Parathyroid adenoma (tissue), 2 donors: ENCODE results near the gene SULT2A1.
"Not testable (repeated sequence)": the region's sequence is repeated elsewhere in the genome, so short reads cannot be mapped to it uniquely, and the experiment has no call there.

ENCODE experiments used
- H2AFZ ChIP-seq: fragments of 300-600 bp; sonication (generic); one replicate; pipeline ENCODE4 v1.7.0; 2017; ENCODE audit warnings: antibody characterized with exemption, mild to moderate bottlenecking
- H3K27ac ChIP-seq: fragments of 300-600 bp; sonication (generic); one replicate; pipeline ENCODE4 v1.7.0; 2017
- H3K27me3 ChIP-seq: fragments of 300-600 bp; sonication (generic); one replicate; pipeline ENCODE4 v1.7.0; 2017; ENCODE audit warnings: low read length; ENCODE audit not compliant: control insufficient read depth, insufficient read depth
- H3K36me3 ChIP-seq: fragments of 300-600 bp; sonication (generic); one replicate; pipeline ENCODE4 v1.7.0; 2017; ENCODE audit warnings: low read length; ENCODE audit not compliant: control insufficient read depth, insufficient read depth
- H3K4me1 ChIP-seq: fragments of 300-600 bp; sonication (generic); one replicate; pipeline ENCODE4 v1.7.0; 2017; ENCODE audit warnings: control low read depth
- H3K4me2 ChIP-seq: fragments of 300-600 bp; sonication (generic); one replicate; pipeline ENCODE4 v1.7.0; 2017; ENCODE audit warnings: low read length
- H3K4me3 ChIP-seq: fragments of 300-600 bp; sonication (generic); one replicate; pipeline ENCODE4 v1.7.0; 2017; ENCODE audit warnings: low read depth, low read length
- H3K79me2 ChIP-seq: fragments of 300-600 bp; sonication (generic); one replicate; pipeline ENCODE4 v1.7.0; 2017; ENCODE audit warnings: control low read depth
- H3K9ac ChIP-seq: fragments of 300-600 bp; sonication (generic); one replicate; pipeline ENCODE4 v1.7.0; 2017; ENCODE audit warnings: mild to moderate bottlenecking
- H3K9me3 ChIP-seq: fragments of 300-600 bp; sonication (generic); one replicate; pipeline ENCODE4 v1.7.0; 2017; ENCODE audit warnings: low read length; ENCODE audit not compliant: control insufficient read depth
- TF ChIP-seq, protein P1 (sequence below): fragments of 300-600 bp; sonication (generic); IDR thresholded peaks from one replicate; pipeline ENCODE4 v1.7.0; 2017; ENCODE audit warnings: antibody characterized with exemption, mild to moderate bottlenecking
- donor health status: primary hyperparathyroidism.

Gene SULT2A1

DNA sequence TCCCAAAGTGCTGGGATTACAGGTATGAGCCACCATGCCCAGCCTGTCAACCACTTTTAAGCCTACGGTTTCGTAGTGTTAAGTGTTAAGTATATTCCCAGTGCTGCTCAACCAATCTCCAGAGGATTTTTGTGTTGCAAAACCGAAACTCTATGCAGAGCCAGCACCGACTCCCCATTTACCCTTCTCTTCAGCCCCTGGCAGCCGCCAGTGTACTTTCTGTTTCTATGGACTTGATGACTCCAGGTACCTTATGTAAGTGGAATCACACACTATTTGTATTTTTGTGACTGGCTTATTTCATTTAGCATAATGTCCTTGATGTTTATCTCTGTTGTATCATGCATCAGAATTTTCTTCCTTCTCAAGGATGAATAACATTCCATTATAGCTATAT, 1.1 kb downstream of the SULT2A1 start:
- peak overlapping the region; percentile 16 for H3K9ac ChIP-seq
- peaks cover 21% of the 10 kb centered on the region for H3K4me1 ChIP-seq
- H2AFZ ChIP-seq: peak overlapping the region; percentile 36
- TF ChIP-seq, protein P1, sequence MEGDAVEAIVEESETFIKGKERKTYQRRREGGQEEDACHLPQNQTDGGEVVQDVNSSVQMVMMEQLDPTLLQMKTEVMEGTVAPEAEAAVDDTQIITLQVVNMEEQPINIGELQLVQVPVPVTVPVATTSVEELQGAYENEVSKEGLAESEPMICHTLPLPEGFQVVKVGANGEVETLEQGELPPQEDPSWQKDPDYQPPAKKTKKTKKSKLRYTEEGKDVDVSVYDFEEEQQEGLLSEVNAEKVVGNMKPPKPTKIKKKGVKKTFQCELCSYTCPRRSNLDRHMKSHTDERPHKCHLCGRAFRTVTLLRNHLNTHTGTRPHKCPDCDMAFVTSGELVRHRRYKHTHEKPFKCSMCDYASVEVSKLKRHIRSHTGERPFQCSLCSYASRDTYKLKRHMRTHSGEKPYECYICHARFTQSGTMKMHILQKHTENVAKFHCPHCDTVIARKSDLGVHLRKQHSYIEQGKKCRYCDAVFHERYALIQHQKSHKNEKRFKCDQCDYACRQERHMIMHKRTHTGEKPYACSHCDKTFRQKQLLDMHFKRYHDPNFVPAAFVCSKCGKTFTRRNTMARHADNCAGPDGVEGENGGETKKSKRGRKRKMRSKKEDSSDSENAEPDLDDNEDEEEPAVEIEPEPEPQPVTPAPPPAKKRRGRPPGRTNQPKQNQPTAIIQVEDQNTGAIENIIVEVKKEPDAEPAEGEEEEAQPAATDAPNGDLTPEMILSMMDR: no peak
- peak overlapping the region; percentile 18 for H3K4me3 ChIP-seq
- H3K27ac ChIP-seq: peak overlapping the region; percentile 98
- H3K4me2 ChIP-seq: peak overlapping the region; percentile 73
- H3K9me3 ChIP-seq: no peaks in the 10 kb centered on the region
- no peaks in the 10 kb centered on the region for H3K36me3 ChIP-seq
- H3K27me3 ChIP-seq: no peaks in the 10 kb centered on the region
- peaks cover 8% of the 10 kb centered on the region for H3K79me2 ChIP-seq

DNA sequence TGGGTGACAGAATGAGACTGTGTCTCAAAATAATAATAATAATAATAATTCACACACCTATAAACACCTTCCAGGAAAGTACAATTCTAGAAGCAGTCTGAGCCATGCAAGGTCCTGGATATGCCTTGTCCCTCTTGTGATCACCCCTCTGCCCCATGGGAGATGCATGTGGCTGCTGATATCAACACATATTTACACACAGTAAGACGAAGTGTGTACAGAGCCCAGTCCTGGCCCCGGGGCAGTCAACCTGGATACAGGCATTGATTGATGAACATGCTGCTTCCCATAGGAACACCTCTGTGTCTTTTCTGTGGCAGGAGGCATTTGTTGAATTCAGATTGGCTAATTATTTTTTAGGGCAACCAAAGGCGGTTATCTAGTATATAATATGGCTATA, 3.2 kb downstream of the SULT2A1 start:
- H3K9me3 ChIP-seq: no peaks in the 10 kb centered on the region
- H3K4me3 ChIP-seq: no peak overlapping the region
- H3K79me2 ChIP-seq: peaks cover 8% of the 10 kb centered on the region
- no peak overlapping the region for H2AFZ ChIP-seq
- TF ChIP-seq, protein P1: no peak
- no peak overlapping the region for H3K9ac ChIP-seq
- no peaks in the 10 kb centered on the region for H3K36me3 ChIP-seq
- H3K4me1 ChIP-seq: peaks cover 13% of the 10 kb centered on the region
- no peak overlapping the region for H3K27ac ChIP-seq
- no peak overlapping the region for H3K4me2 ChIP-seq
- no peaks in the 10 kb centered on the region for H3K27me3 ChIP-seq

DNA sequence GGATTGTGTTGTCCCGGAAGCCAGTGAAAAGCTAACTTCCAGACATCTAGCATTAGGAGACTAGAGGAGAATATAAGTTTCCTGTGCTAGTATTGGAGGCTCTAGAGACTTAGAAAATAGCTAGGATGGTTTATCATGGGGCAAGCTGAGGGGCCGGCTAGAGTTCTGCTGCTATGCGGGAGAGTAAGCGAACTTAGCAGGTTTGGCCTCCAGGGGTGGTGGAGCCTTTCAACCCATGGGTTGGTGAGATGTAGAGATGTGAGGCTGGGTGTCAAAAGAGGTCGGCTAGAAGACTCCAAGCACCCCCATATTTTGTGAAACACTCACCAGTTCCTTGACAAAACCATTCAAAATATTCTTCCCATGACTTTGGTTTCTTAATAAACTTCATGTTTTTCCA, 4.4 kb downstream of the SULT2A1 start:
- Histone ChIP-seq H3K4me3 (no peak overlapping the region), H3K4me1 (peaks cover 11% of the 10 kb centered on the region), H3K9me3 (no peaks in the 10 kb centered on the region), H3K27me3 (no peaks in the 10 kb centered on the region), H3K4me2 (no peak overlapping the region), H3K27ac (no peak overlapping the region), H3K9ac (no peak overlapping the region), H2AFZ (no peak overlapping the region), H3K79me2 (peaks cover 8% of the 10 kb centered on the region), H3K36me3 (no peaks in the 10 kb centered on the region)
- TF ChIP-seq, protein P1: no peak

DNA sequence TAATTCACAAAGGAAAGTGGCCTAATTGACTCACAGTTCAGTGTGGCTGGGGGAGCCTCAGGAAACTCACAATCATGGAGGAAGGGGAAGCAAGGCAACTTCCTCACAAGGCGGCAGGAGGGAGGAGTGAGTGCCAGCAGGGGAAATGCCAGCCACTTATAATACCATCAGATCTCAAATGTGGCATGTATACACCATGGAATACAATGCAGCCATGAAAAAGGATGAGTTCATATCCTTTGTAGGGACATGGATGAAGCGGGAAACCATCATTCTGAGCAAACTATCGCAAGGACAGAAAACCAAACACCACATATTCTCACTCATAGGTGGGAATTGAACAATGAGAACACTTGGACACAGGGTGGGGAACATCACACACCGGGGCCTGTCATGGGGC, 6.7 kb downstream of the SULT2A1 start:
- not testable (repeated sequence) for H3K4me3 ChIP-seq, H3K79me2 ChIP-seq, H3K9ac ChIP-seq, H2AFZ ChIP-seq, H3K27me3 ChIP-seq, H3K4me2 ChIP-seq, H3K9me3 ChIP-seq, H3K4me1 ChIP-seq, H3K36me3 ChIP-seq, H3K27ac ChIP-seq

GRCh38 chr19:47878906-47879305, 7.2 kb downstream of the SULT2A1 start:
- TF ChIP-seq, protein P1: no peak
- Histone ChIP-seq H3K27ac (no peak overlapping the region), H3K36me3 (no peaks in the 10 kb centered on the region), H3K9ac (no peak overlapping the region), H3K4me1 (no peaks in the 10 kb centered on the region), H3K4me2 (no peak overlapping the region), H3K9me3 (no peaks in the 10 kb centered on the region), H3K79me2 (peaks cover 8% of the 10 kb centered on the region), H3K4me3 (no peak overlapping the region), H3K27me3 (no peaks in the 10 kb centered on the region), H2AFZ (no peak overlapping the region)
